ENCODE results near the gene DYNLL2.
"Not testable (repeated sequence)": the region's sequence is repeated elsewhere in the genome, so short reads cannot be mapped to it uniquely, and the experiment has no call there.

The DYNLL2 gene

DNA sequence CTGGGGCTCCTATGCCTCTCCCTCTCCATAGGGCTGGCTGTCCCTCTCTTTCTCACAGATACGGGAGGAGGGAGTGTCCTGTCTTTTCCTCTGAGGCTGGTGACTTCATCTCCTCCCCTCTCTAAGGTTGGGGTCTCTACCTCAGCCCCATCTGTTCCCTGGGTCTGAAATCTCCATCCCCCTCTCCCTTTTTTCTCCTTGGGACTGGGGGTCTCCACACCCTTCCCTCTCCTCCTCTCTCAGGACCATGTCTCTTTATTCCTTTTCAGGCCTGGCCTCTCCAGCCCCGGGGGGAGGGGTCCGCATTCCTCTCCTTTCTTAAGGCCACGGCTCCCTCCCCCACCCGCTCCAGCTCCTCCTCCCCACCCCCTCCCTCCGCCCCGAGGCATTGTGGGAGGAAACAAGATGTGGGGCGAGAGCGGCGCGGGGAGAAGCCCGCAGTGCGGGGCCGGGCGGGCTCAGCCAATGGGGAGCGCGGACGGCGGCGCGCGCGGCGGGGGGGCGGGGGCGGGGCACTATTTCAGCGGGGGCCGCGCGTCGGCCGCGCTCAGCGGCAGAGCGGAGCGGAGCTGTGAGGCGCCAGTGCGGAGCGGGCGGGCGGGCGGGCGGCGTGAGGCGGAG is at the start of gene DYNLL2:
Gene DYNLL2, plus strand, starts transcription at position 550 of the 621 bp plus-strand sequence. CDS start 3,672 bp downstream, outside the sequence.
- DNase-seq, result peak; percentile 93

DNA sequence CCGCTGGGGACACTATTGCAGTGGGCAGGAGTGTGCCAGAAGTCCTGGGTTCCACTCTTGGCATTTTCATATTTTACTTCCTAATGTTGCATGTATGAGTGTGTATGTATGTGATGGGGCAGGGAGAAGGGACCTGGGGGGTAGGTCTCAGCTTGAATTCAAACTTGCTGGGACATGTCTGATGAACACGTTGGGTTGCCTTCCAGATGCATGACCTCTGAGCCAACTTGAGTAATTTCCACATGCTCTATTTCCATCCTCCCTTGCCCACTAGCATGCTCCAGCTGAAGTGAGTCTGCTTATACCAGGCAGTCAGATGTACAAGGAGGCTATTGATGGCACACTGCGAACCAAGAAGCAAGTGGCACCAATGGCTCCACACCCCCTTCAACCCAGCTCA is 43.2 kb upstream of the DYNLL2 start:
- DNase-seq, result no peak

DNA sequence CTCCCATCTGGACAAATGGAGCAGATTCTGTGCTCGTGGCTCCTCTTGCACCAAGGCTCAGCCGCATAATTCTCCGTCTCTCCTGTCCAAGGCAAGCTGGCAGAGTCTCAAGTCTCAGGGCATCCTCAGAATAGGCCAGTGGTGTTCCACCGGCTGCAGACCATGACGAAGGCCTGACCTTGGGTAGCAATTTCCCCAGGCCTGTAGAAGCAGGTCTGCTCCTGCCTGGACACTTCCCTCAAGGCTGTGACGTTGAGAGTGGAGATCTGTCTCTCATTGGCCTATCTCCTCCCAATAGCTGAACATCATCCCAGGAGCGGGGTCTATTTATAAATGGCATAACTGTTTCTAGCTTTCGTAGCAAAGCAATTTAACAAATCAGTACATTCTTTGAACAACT is 42.8 kb upstream of the DYNLL2 start:
- no peak for DNase-seq

DNA sequence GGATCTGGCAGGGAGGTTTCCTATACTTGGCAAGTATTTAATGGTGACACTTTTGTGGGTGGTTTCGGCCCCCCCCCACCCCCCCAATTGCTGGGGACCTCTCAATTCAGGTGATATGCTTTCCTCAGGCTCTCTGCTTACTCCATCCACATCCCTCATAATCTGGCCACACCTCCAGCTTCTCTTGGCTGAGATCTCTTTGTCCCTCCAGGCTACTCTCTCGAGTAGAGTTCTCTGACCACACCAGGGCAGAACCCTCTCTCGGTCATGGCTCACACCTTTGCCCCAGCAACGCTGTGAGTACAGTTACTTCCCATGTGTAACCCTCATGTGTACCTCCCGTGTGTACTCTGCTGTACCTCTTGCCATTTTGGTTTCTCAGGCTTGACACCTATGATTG is 42.1 kb upstream of the DYNLL2 start:
- no peak for DNase-seq

DNA sequence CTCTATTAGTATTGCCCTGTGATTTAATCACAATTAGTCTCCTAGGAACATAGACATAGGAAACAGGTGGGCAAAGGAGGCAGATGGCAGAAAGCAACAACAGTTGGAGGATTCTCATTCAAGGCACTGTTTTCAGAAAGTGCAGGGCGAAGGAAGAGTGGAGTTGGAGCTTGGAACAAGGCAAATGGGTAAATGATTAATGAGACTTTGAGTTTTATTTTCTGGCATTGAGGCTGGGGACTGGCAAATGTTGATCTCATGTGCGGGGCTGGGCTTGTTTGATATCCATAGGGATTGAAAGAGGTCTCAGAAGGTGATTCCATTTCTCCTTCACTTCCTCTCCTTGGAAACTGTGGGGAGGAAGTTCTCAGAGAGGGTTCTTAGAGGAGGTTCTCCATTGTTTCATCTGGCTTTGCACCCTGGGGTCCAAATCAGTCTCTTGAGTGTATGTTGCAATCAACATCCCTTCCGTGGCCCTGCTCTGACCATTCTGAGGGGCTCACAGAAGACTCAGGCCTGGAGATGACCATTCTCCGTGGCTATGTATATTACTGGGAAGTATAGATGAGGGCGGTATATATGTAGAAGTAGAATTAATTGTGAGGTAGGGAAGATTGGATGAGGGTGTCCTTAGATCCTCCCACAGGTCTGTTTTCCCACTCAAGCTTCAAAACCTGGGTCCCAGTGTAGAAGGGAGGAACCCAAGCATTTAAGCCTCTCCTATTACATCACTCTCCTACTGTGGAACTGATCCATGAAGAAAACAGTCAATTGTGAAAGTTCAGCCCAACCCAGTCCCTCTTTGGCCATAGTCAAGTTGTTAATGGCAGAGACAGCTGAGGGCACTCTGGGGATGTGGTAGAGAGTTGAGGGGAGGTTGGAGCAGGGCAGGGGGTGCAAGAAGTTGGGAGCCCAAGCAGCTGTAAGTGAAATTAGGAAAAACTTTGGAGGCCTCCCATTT is 39.7 kb upstream of the DYNLL2 start:
- peak; percentile 15 for DNase-seq

DNA sequence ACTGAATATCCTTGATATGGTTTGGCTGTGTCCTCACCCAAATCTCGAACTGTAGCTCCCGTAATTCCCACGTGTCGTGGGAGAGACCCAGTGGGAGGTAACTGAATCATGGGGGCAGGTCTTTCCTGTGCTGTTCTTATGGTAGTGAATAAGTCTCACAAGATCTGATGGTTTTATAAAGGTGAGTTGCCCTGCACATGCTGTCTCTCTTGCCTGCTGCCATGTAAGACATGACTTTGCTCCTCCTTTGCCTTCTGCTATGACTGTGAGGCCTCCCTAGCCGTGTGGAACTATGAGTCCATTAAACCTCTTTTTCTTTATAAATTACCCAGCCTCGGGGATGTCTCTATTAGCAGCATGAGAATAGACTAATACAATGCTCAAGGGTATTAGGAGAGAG is 39.0 kb upstream of the DYNLL2 start:
- DNase-seq, result not testable (repeated sequence)

DNA sequence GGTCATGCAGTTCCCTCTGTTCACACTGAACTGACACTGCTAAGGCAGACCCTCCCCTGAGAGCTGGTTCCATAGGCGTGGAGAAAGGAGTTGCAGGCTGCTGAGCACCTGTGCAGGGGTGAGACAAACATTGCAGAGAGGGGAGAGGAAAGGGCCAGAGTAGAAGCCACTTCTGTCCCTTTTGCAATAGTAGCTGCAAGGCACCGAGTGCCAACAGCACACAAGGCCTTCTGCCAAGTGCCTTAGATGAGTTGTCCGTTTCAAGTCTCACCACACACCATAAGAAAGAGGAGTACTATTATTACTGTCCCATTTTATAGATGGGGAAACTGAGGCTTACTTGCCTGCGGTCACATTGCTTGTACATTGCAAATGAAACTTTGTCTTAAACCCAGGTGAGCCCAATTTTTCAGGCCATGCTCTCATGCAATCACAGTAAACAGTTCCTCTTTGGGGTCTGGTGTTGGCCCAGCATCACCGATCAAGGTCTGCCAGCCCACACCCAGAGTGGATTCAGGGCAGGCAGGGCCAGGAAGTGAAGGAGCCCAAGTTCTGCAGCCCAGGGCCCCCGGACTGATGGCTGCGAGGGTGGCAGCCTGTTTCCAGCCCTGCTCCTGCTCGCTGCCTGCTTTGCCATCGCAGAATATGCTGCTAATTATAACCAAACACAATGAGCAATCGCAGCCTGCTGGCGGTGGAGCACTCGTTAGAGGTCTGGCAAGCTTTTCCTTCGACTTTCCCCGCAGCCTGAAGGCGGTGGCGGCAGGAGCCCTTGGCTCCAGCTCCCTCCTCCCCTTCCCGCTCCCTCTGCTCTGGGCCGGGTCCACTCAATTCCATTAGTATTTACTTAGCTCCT is 36.8 kb upstream of the DYNLL2 start:
- no peak for DNase-seq

DNA sequence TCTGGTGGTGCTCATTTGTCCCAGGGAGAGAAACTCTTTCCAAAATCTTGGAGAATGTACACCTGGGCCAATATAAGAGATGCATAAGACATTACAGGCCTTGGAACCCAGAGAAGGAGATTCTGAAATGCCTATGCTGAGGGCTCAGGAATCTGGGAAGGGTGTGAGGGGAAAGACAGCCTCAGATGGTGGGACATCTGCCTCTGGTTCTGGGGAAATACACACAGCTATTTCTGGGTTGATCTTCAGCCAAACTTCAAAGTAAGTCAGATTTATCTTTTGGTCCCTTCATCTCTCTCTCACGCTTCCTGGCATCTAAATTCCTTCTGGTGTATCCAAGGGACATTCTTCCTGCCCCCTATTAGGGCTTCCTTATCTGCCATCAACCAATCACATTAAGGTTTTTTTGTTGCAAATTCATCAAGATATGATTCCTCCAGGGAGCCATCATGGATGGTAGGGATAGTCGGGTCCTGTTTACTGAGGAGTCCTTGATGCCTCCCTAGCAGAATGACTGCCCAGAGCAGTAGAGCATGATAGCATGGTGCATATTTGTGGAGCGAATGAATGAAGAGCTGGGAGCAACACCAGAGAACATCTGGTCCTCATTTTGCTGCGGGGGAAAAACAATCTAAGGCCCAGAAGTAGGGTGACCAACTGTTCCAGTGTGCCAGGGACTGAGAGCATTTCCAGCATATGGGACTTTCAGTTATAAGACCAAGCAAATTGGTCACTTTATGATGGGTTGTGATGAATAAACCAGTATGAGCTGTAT is 35.7 kb upstream of the DYNLL2 start:
- DNase-seq, result no peak

DNA sequence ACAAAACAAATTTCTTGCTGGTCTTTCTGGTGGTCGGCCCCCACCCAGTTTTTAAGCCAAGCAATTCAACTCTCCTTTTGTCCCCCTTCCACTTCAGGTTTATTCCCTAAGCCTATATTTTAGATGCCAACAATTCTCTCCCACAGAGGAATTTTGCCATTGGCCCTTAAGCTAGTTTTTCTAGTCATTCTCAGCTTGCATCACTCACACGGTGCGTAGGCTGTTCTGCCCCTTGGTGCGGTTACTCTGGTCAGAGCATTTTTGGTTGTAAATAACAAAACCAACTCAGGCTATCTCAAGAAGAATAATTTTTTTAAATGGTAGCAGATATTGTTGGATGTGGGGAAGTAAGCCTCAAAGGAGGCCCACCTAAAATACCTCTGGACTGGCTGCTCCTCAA is 33.7 kb upstream of the DYNLL2 start:
- DNase-seq, result no peak

DNA sequence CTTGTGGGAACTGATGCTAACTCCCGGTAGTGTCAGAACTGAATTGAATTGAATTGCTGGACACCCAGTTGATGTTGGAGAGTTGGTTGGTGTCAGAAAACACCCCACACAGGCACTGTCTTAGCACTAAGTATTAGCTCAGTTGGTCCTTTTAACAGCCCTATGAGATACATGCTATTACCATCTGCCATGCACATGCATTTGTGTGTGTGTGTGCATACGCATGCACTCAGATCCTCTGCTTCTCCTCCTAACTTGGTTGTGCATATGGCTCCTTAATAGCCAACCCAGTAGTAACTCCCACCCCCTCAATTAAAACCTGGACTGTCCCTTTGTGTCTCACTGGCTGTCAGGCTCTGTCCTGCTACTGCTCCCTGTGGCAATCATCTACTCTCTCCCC is 32.3 kb upstream of the DYNLL2 start:
- no peak for DNase-seq

DNA sequence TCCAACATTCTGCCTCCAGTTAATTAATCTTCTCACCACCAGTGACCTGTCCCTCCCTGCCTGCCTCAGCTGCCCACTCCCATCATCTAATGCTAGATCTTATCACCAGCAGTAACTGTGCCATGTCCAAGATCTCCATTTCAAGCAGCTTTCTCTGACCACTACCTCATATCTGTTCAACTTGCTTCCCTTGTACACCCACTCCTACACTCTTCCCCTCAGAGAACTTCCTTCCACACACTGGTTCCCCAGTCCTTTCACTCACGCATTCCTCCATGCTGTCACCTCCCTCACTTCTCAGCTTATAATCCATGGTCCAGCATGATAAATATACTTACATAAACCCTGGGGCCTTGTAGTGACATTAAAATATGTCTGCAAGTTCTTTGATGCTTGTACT is 31.8 kb upstream of the DYNLL2 start:
- no peak for DNase-seq

DNA sequence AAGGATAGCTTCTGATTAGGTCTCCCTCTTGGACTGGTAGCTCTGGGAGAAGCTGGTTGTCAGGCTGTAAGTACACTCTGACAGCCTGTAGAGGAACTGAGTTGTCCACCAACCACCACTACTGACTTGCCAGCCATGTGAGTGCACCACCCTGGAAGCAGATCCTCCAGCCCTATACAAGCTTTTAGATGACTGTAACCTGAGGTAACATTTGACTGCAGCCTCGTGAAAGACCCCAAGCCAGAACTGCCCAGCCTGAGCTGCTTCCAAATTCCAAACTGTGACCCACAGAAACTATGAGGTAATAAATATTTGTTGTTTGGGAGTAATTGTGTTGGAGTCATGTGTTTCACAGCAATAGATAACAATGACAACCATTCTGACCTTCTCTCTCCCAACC is 30.8 kb upstream of the DYNLL2 start:
- no peak for DNase-seq

DNA sequence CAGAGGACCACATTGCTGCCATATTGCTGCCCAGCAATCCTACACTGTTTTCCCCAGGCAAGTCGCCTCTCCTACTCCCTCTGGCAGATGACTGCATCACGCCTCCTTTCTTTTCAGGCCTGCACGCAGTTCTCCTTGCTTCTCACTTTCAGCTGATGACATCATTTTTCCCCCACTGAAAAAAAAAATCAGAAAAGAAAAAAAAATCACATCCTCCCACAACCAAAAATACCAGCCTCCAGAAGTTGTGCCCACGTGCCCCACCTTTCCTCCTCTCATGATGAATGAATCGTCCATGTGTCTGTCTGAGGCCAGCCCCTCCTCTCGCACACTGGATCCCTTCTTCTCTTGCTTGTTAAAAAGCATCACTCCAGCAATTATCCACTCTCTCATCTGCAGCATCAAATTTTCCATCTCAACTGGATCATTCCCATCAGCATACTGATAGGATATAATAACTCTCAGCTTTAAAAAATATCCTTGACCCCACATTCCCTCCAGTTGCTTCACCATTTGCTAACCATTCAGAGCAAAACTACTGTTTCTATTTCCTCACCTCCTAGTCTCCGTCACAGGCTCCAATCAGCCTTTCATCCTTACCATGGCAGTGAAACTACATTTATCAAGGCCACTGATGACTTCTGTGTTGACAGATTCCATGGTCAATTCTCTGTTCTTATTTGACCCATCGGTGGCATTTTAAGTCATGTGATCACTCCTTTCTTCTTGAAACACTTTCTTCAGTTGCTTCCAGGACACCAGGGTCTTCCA is 30.1 kb upstream of the DYNLL2 start:
- DNase-seq, result peak; percentile 5

DNA sequence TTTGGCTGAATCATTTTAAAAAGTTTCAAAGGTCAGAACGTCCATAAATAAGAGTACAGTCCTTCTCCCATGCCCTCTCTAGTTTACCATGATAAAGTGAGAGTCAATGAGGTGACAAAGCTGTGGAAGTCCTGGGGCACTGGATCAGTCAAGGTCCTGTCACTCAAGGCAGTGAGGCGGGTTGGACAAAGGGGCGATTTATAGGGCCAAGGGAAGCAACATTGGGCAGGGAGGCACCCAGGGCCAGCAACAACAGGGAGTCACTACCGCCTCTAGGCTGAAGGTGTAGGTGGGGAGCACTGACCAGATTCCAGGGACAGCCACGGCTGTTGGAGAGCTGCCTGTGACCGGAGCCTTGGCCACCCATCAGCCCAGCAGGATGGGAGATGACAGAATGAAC is 28.6 kb upstream of the DYNLL2 start:
- DNase-seq, result no peak

DNA sequence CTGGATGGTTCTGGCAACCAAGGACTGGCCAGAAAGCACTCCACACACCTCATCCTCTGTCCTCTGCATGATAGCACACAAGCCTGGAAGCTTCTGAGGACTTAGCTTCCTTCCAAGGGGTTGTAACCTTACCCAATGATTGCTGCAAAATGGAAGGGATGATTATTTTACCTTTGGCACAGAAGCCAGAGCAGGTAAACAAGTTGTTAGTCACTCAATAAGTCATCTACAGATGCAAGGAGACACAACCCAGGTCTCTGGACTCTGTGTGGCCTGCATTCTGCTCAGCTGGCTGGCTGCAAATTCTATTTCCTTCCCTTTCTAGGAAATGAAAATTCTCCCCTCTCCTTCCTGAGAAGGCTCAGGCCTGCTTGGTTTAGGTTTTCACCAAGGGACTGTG is 26.7 kb upstream of the DYNLL2 start:
- no peak for DNase-seq

DNA sequence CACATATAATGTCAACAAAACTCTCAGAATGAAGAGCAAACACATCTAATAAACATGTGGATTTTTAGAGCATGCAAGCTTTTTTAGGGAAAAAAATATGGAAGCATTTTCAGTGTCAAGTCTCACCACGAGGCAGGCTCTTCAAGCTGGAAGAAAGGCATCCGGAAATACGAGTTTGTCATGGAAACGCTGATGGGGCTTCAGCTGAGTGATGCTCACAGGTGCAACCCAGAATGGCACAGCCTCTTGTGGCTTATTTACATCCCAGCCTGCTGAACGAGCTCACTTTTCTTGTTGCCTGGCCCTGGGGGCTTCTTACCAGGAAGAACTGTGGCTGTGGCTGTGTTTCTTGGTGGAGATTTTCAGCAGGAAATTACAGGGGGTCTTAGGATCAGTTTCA is 24.1 kb upstream of the DYNLL2 start:
- no peak for DNase-seq

DNA sequence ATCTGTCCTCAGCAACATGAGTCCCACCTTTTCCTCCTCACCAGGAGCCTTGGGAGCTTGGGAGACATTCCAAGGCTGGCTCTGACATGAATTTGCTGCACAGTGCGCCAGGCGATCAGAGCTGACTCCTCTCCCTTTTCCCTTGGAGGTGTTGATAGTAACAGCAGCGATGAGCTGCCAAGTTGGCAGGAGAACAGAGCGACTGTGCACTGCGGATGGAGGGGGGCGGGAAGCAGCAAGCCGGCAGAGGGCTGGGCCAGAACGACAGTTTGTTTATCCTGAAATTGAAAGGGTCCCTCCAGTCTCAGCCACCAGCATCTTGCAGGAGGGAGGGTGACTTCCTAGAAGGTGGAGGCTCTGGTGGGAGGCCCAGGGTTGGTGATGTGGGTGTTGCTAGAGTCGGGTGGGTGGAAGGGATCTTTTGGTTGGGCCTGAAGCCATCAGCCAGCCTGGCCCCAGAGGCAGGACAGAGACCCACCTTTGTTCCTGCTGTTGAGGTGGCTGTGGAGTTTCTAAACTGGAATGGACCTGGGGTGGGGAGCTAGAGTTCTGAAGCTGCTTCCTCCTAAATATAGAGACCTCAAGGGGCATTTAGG is 22.5 kb upstream of the DYNLL2 start:
- peak; percentile 20 for DNase-seq

DNA sequence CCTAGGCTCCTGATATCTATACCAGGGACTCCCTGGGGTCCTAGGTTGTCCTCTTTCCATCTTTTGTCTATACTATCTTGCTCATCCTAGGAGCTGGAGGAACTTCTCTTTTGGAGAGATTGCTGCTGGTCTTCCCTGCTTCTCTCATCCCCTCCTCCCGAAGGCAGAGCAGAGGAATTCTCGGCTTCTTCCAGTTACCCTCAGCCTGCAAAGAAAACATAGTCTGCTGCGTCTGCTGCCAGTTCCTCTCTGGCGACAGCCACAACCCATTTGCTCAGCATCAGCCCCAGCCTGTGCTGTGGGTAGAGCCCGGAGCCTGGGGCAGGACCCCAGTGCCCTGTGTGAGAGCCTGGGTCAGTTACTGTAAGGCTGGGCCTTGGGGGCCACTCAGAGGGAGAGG is 21.5 kb upstream of the DYNLL2 start:
- DNase-seq, result no peak

DNA sequence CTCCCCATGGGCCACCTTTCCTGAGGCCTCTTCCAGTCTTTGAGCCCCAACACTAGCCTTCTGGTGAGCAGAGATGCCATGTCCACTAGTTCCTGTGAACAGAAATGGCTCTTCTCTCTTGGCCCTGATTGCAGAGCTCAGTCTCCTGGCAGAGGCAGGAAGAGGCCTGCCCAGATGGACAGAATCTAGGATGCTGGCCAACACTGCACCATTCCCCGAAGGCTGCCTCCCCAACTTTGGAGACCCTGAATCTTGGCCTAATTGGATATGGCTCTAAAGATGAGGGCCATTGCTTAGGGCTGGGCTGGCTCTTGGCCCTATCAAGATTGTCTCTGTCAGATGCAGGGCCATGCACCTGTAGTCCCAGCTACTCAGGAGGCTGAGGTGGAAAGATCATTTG is 18.0 kb upstream of the DYNLL2 start:
- no peak for DNase-seq

DNA sequence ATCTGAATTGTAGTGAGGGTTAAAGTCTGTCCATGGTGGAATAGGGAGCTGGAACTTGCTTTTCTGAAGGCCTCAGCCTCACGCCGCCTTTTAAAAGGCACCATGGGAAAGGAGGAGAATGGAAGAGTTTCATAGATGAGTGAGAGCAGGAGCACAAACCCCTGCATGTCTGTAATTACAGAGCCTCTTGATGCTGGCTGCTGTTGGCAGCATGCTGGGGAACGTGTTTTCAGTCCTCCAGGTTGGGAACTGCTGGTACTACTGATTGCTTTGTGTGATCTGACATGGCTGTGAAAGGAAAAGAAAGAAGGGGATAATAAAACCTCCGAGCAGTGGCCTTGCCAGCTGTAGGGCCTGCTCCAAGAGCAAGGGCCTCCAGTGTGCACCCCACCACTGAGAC is 16.8 kb upstream of the DYNLL2 start:
- DNase-seq, result no peak

DNA sequence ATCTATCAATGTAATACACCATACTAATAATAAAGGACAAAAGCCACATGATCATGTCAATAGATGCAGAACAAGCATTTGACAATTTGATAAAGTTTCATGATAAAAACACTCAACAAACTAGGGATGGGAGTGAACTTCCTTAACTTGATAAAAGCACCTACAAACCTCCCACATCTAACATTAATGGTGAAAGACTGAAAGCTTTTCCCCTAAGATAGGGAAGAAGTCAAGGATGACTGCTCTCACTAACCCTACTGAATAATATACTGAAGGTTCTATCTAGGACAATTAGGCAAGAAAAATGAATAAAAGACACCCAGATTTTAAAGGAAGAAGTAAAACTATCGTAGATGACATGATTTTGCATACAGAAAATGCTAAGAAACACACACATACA is 10.4 kb upstream of the DYNLL2 start:
- no peak for DNase-seq

All from NCI-H2171 treated with DMSO at 0.1 percent for 48 hours (cell line).